Left lung (tissue), 10 donors: ENCODE results near the gene GRID1. TPM values are rescaled to one million over a fixed set of nuclear protein-coding genes. Genes with fewer than 3 reads are reported as not detected.

Source experiments
- ATAC-seq: fragments of 200-7000 bp; cut with Tn5 transposase; one replicate; pipeline ENCODE4 v1.9.1; 2020; ENCODE audit warnings: moderate library complexity
- DNase-seq, 4 donors: peaks; one replicate each; pipeline ENCODE4 v3.0.0-alpha.2; 2013 to 2020
- H3K27ac ChIP-seq, 2 donors: fragments of 200-600 bp; sonication (generic) in 1 of 2; one replicate each; pipeline versions ENCODE4 v1.5.0 to v1.8.0; 2020 to 2021
- H3K27me3 ChIP-seq, 2 donors: fragments of 200-600 bp; sonication (generic) in 1 of 2; one replicate each; pipeline versions ENCODE4 v1.5.0 to v1.8.0; 2020 to 2021
- H3K36me3 ChIP-seq, 2 donors: fragments of 200-600 bp; sonication (generic) in 1 of 2; one replicate each; pipeline versions ENCODE4 v1.5.0 to v1.8.0; 2020 to 2021
- H3K4me1 ChIP-seq, 2 donors: fragments of 200-600 bp; one replicate each; pipeline ENCODE4 v1.8.0; 2021
- H3K4me3 ChIP-seq, 2 donors: fragments of 200-600 bp; sonication (generic) in 1 of 2; one replicate each; pipeline versions ENCODE4 v1.5.0 to v1.8.0; 2020 to 2021; ENCODE audit warnings: mild to moderate bottlenecking in 1 of 2
- H3K9me3 ChIP-seq, 2 donors: fragments of 200-600 bp; sonication (generic) in 1 of 2; one replicate each; pipeline versions ENCODE4 v1.5.0 to v1.8.0; 2020 to 2021
- CTCF ChIP-seq, 2 donors: fragments of 200-600 bp; sonication (generic) in 1 of 2; IDR thresholded peaks; one replicate each; pipeline versions ENCODE4 v1.5.0 to v1.8.0; 2021; ENCODE audit warnings: antibody characterized with exemption in 2 of 2
- intact Hi-C, 2 donors: fragments of 100-400 bp; cut with DNase I; formaldehyde crosslinking; loops; one replicate each; pipeline versions ENCODE4 v1.11.2 to v1.14.2; 2022
- polyA plus RNA-seq, 6 donors: library from polyadenylated mRNA; unstranded; fragments of 120-200 nt; gene quantifications; one replicate each; pipeline ENCODE4 v1.2.1, GENCODE V29; 2013; ENCODE audit not compliant: insufficient read length in 6 of 6
- total RNA-seq, 2 donors: library from RNA; stranded (reverse); fragmentation: NEBNext Ultra II Directional; extraction: Animal tissue kit (Norgen Biotek cat#: 25700); gene quantifications; one replicate each; pipeline ENCODE4 v1.2.1, GENCODE V29; 2021
- donor health status: DM: no; HTN: yes; CAD: no.
- donor health status: DM: no; HTN: no; CAD: no.

GRID1 gene
- total and polyA plus RNA-seq, 8 donors = 0.81 to 2.6 (median 1.2) TPM

- Histone ChIP-seq H3K27me3 (no peaks in the 10 kb centered on the region), H3K4me1 (no peaks in the 10 kb centered on the region), H3K36me3 (no peaks in the 10 kb centered on the region), H3K9me3 (no peaks in the 10 kb centered on the region), H3K27ac (no peak overlapping the region), H3K4me3 (no peak overlapping the region)
- ATAC-seq = no peak
- intact Hi-C loops = no loop called here
- no peak for DNase-seq
- no peak for TF ChIP-seq CTCF (IDR thresholded peaks at IDR 0.05)
Measured at GRCh38 chr10:85602713-85603112, 763.9 kb downstream of the GRID1 start.

- H3K27ac ChIP-seq = no peak overlapping the region
- H3K36me3 ChIP-seq = no peaks in the 10 kb centered on the region
- H3K4me3 ChIP-seq = no peak overlapping the region
- DNase-seq (peak in 1 of 4 donors; percentile 70), ATAC-seq (no peak)
- no peaks in the 10 kb centered on the region for H3K9me3 ChIP-seq
- H3K27me3 ChIP-seq = no peaks in the 10 kb centered on the region
- TF ChIP-seq CTCF (IDR thresholded peaks at IDR 0.05) = no peak
- no peaks in the 10 kb centered on the region for H3K4me1 ChIP-seq
- intact Hi-C loops = no loop called here
Measured at GRCh38 chr10:85602306-85602705, 764.3 kb downstream of the GRID1 start.

- TF ChIP-seq CTCF (IDR thresholded peaks at IDR 0.05) = no peak
- no peak for DNase-seq
- Histone ChIP-seq H3K36me3 (no peaks in the 10 kb centered on the region), H3K4me1 (no peaks in the 10 kb centered on the region), H3K27ac (no peak overlapping the region), H3K9me3 (no peaks in the 10 kb centered on the region), H3K4me3 (no peak overlapping the region), H3K27me3 (no peaks in the 10 kb centered on the region)
- no peak for ATAC-seq
- intact Hi-C loops = no loop called here
Measured at GRCh38 chr10:85601526-85601925, 765.1 kb downstream of the GRID1 start.

- DNase-seq (no peak), ATAC-seq (no peak)
- TF ChIP-seq CTCF (IDR thresholded peaks at IDR 0.05) = no peak
- Histone ChIP-seq H3K4me1 (no peaks in the 10 kb centered on the region), H3K27ac (no peak overlapping the region), H3K9me3 (no peaks in the 10 kb centered on the region), H3K4me3 (no peak overlapping the region), H3K27me3 (no peaks in the 10 kb centered on the region), H3K36me3 (no peaks in the 10 kb centered on the region)
- intact Hi-C loops = no loop called here
Measured at GRCh38 chr10:85600744-85601081, 765.9 kb downstream of the GRID1 start.

DNA sequence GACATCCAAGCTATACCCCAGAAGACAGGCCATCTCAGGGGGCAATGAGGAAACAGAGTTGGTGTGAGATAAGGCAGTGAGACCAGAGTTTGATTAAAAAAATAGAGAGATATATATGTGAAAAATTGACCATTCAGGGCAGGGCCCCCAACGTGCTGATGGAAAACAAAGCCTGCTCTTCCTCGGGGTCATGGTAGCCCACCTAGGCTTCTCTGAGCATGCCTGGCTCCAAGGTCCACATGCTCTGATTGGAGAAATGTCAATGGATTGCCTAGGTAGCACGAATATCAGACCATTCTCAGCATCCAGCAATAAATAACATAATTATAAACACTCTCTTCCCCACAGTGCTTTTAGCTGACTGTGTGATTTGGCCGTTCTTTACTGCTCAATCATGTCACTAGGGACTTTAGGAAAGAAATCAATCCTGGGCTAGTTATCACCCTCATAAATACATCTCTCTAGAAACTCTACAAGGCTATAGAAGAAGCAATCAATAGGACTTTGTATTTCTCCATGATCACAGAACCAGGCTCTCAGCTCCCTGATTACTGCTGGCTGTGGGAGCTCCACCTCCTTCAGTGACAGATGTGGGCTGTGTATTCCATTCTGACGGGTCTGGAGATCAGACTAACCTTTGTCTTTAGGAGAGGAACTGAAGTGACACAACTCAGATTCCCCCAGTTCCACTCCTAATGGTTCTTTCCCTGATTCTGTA is 766.4 kb downstream of the GRID1 start:
- Histone ChIP-seq H3K4me1 (no peaks in the 10 kb centered on the region), H3K27me3 (no peaks in the 10 kb centered on the region), H3K36me3 (no peaks in the 10 kb centered on the region), H3K9me3 (no peaks in the 10 kb centered on the region), H3K27ac (no peak overlapping the region), H3K4me3 (no peak overlapping the region)
- no peak for DNase-seq
- intact Hi-C loops = no loop called here
- no peak for ATAC-seq
- TF ChIP-seq CTCF (IDR thresholded peaks at IDR 0.05) = no peak
